ENCODE measurements around the gene CD7. TPM values are rescaled to one million over a fixed set of nuclear protein-coding genes. Genes with fewer than 3 reads are reported as not detected.

CD7 gene
- total and polyA plus RNA-seq, 9 of the 15 experiments (the other 6 are each of a cell fraction or from before 2014, with no cell fraction given), result 0.21 to 0.35 TPM; not detected in 7

DNA sequence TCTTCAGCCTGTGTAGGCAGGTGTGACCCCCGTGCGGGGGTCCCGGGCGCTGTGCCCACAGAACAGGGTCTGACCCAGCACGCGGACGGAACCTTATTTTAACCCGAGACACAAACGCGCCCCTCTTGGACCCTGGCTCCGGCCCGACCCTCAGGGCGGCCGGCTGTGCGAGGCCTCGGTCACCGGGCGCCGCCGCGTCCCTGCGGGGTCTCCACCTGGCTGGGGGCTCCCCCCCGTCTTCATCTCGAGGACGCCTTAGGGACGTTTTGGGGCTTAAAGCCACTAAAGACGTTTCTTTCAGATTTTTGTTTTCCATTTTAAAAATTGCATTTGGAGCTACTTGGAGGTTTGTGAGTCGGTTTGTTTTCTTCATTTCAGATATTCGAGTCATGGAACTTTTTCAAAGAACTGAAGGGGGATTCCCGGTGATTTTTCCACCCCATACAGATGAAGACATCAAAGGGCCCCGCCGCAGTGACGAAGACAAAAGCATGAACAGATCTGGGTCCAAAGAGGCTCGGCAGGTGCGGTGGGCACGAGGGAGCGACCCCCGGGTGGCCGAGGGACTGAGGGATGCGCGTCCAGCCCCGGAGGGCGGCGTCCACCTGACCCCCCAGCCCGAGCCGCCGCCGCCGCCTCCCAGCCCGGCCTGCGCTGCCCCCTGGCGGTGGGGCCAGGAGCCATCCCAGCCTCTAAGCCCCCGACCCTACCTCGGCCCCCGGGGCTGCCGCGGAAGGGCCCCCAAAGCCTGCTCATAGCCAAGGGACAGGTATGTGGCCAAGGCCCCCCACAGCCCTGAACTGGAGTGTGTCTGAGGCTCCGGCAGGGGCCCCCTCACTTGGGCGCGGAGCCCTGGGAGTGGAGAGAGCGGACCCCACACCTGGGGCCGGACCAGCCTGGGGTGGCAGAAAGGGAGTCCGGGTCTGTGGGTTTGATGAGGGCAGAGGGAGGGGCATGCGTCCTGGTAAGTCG lies 3.8 kb upstream of the CD7 start (continued):
- TF ChIP-seq CSDE1 (IDR thresholded peaks at IDR 0.05) (no peak), DIDO1 (tag; IDR thresholded peaks at IDR 0.05; ENCODE audit: low read depth) (no peak), NKRF (IDR thresholded peaks at IDR 0.05; ENCODE audit: borderline replicate concordance) (no peak), TRIM24 (IDR thresholded peaks at IDR 0.05) (no peak), MEF2D (tag; conservative IDR thresholded peaks at IDR 0.05; ENCODE audit: low read depth) (no peak)
- TF ChIP-seq, protein P1, sequence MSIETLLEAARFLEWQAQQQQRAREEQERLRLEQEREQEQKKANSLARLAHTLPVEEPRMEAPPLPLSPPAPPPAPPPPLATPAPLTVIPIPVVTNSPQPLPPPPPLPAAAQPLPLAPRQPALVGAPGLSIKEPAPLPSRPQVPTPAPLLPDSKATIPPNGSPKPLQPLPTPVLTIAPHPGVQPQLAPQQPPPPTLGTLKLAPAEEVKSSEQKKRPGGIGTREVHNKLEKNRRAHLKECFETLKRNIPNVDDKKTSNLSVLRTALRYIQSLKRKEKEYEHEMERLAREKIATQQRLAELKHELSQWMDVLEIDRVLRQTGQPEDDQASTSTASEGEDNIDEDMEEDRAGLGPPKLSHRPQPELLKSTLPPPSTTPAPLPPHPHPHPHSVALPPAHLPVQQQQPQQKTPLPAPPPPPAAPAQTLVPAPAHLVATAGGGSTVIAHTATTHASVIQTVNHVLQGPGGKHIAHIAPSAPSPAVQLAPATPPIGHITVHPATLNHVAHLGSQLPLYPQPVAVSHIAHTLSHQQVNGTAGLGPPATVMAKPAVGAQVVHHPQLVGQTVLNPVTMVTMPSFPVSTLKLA (conservative IDR thresholded peaks at IDR 0.05), result no peak
- TF ChIP-seq, protein P2, sequence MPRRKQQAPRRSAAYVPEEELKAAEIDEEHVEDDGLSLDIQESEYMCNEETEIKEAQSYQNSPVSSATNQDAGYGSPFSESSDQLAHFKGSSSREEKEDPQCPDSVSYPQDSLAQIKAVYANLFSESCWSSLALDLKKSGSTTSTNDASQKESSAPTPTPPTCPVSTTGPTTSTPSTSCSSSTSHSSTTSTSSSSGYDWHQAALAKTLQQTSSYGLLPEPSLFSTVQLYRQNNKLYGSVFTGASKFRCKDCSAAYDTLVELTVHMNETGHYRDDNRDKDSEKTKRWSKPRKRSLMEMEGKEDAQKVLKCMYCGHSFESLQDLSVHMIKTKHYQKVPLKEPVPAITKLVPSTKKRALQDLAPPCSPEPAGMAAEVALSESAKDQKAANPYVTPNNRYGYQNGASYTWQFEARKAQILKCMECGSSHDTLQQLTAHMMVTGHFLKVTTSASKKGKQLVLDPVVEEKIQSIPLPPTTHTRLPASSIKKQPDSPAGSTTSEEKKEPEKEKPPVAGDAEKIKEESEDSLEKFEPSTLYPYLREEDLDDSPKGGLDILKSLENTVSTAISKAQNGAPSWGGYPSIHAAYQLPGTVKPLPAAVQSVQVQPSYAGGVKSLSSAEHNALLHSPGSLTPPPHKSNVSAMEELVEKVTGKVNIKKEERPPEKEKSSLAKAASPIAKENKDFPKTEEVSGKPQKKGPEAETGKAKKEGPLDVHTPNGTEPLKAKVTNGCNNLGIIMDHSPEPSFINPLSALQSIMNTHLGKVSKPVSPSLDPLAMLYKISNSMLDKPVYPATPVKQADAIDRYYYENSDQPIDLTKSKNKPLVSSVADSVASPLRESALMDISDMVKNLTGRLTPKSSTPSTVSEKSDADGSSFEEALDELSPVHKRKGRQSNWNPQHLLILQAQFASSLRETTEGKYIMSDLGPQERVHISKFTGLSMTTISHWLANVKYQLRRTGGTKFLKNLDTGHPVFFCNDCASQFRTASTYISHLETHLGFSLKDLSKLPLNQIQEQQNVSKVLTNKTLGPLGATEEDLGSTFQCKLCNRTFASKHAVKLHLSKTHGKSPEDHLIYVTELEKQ (CRISPR knock-in tag; IDR thresholded peaks at IDR 0.05), result no peak

All from K562 (cell line).